ENCODE measurements around the gene PLAC1.
A peak's percentile ranks its signal among the peaks of the same experiment; 100 is the strongest.

Gene PLAC1

GRCh38 chrX:134604701-134605311 lies 53.5 kb downstream of the PLAC1 start:
- Histone ChIP-seq H3K4me3 (ENCODE audit: control insufficient read depth in 1 of 7, extremely low read depth in 1 of 7, insufficient read depth in 4 of 7, low read depth in 2 of 7, low read length in 6 of 7) (no peak overlapping the region), H3K4me1 (ENCODE audit: control extremely low read depth in 1 of 4, control insufficient read depth in 4 of 4, insufficient read depth in 4 of 4, low read length in 3 of 4) (peaks cover 0 to 2% (median 0%) of the 10 kb centered on the region in 4 experiments), H3K27ac (ENCODE audit: insufficient read depth in 1 of 2, low read depth in 1 of 2, low read length in 2 of 2, poor library complexity in 1 of 2, severe bottlenecking in 2 of 2) (no peak overlapping the region), H3K27me3 (replicated peaks in 2 of 5; ENCODE audit: control insufficient read depth in 4 of 5, insufficient read depth in 5 of 5, low read length in 4 of 5) (no peaks in the 10 kb centered on the region), H3K36me3 (ENCODE audit: control insufficient read depth in 4 of 4, insufficient read depth in 4 of 4, low read length in 3 of 4) (no peaks in the 10 kb centered on the region), H3K9me3 (ENCODE audit: control extremely low read depth in 1 of 5, control insufficient read depth in 4 of 5, insufficient read depth in 2 of 5, low read depth in 1 of 5, low read length in 4 of 5) (no peaks in the 10 kb centered on the region)
- 69% methylated on average over 4 of the region's 4 CpGs for WGBS (ENCODE audit: insufficient coverage)
- DNase-seq: no peak
- ChIA-PET POLR2A (no interaction called here), CTCF (interaction anchor here (1.3 kb wide), 2 partner anchors 16 to 156 kb away, joined by 3 to 4 read pairs; no protein-coding TSS in a partner anchor)

- Histone ChIP-seq H3K4me1 (ENCODE audit: control extremely low read depth in 1 of 4, control insufficient read depth in 4 of 4, insufficient read depth in 4 of 4, low read length in 3 of 4) (peaks cover 0 to 2% (median 0%) of the 10 kb centered on the region in 4 experiments), H3K27me3 (replicated peaks in 2 of 5; ENCODE audit: control insufficient read depth in 4 of 5, insufficient read depth in 5 of 5, low read length in 4 of 5) (no peaks in the 10 kb centered on the region), H3K27ac (ENCODE audit: insufficient read depth in 1 of 2, low read depth in 1 of 2, low read length in 2 of 2, poor library complexity in 1 of 2, severe bottlenecking in 2 of 2) (no peak overlapping the region), H3K9me3 (ENCODE audit: control extremely low read depth in 1 of 5, control insufficient read depth in 4 of 5, insufficient read depth in 2 of 5, low read depth in 1 of 5, low read length in 4 of 5) (no peaks in the 10 kb centered on the region), H3K36me3 (ENCODE audit: control insufficient read depth in 4 of 4, insufficient read depth in 4 of 4, low read length in 3 of 4) (no peaks in the 10 kb centered on the region), H3K4me3 (ENCODE audit: control insufficient read depth in 1 of 7, extremely low read depth in 1 of 7, insufficient read depth in 4 of 7, low read depth in 2 of 7, low read length in 6 of 7) (no peak overlapping the region)
- CTCF ChIA-PET: interaction anchor here (0.8 to 1.3 kb wide), 3 partner anchors 16 to 157 kb away, joined by 3 to 4 read pairs (median 3); no protein-coding TSS in a partner anchor
- POLR2A ChIA-PET: no interaction called here
- WGBS (ENCODE audit: insufficient coverage): no CpG with 5 or more reads among the region's 3 CpGs
- no peak for DNase-seq
Measured at GRCh38 chrX:134603806-134604700, 54.2 kb downstream of the PLAC1 start.

GRCh38 chrX:134602410-134602809 lies 55.9 kb downstream of the PLAC1 start:
- Histone ChIP-seq H3K4me1 (ENCODE audit: control extremely low read depth in 1 of 4, control insufficient read depth in 4 of 4, insufficient read depth in 4 of 4, low read length in 3 of 4) (peaks cover 0 to 2% (median 0%) of the 10 kb centered on the region in 4 experiments), H3K4me3 (ENCODE audit: control insufficient read depth in 1 of 7, extremely low read depth in 1 of 7, insufficient read depth in 4 of 7, low read depth in 2 of 7, low read length in 6 of 7) (no peak overlapping the region), H3K9me3 (ENCODE audit: control extremely low read depth in 1 of 5, control insufficient read depth in 4 of 5, insufficient read depth in 2 of 5, low read depth in 1 of 5, low read length in 4 of 5) (no peaks in the 10 kb centered on the region), H3K27ac (ENCODE audit: insufficient read depth in 1 of 2, low read depth in 1 of 2, low read length in 2 of 2, poor library complexity in 1 of 2, severe bottlenecking in 2 of 2) (no peak overlapping the region), H3K27me3 (replicated peaks in 2 of 5; ENCODE audit: control insufficient read depth in 4 of 5, insufficient read depth in 5 of 5, low read length in 4 of 5) (no peaks in the 10 kb centered on the region), H3K36me3 (ENCODE audit: control insufficient read depth in 4 of 4, insufficient read depth in 4 of 4, low read length in 3 of 4) (no peaks in the 10 kb centered on the region)
- ChIA-PET POLR2A (no interaction called here), CTCF (no interaction called here)
- no peak for DNase-seq

- Histone ChIP-seq H3K36me3 (ENCODE audit: control insufficient read depth in 4 of 4, insufficient read depth in 4 of 4, low read length in 3 of 4) (no peaks in the 10 kb centered on the region), H3K27me3 (replicated peaks in 2 of 5; ENCODE audit: control insufficient read depth in 4 of 5, insufficient read depth in 5 of 5, low read length in 4 of 5) (no peaks in the 10 kb centered on the region), H3K4me3 (ENCODE audit: control insufficient read depth in 1 of 7, extremely low read depth in 1 of 7, insufficient read depth in 4 of 7, low read depth in 2 of 7, low read length in 6 of 7) (no peak overlapping the region), H3K27ac (ENCODE audit: insufficient read depth in 1 of 2, low read depth in 1 of 2, low read length in 2 of 2, poor library complexity in 1 of 2, severe bottlenecking in 2 of 2) (no peak overlapping the region), H3K4me1 (ENCODE audit: control extremely low read depth in 1 of 4, control insufficient read depth in 4 of 4, insufficient read depth in 4 of 4, low read length in 3 of 4) (peaks cover 0 to 2% (median 0%) of the 10 kb centered on the region in 4 experiments), H3K9me3 (ENCODE audit: control extremely low read depth in 1 of 5, control insufficient read depth in 4 of 5, insufficient read depth in 2 of 5, low read depth in 1 of 5, low read length in 4 of 5) (no peaks in the 10 kb centered on the region)
- POLR2A ChIA-PET: interaction anchor here (0.7 kb wide), 1 partner anchor 10 kb away, joined by 3 read pairs; no protein-coding TSS in a partner anchor
- CTCF ChIA-PET: no interaction called here
- no CpG with 5 or more reads among the region's 1 CpG for WGBS (ENCODE audit: insufficient coverage)
- no peak for DNase-seq
Measured at GRCh38 chrX:134601240-134601765, 57.0 kb downstream of the PLAC1 start.

GRCh38 chrX:134600714-134601113 lies 57.6 kb downstream of the PLAC1 start:
- ChIA-PET POLR2A (no interaction called here), CTCF (no interaction called here)
- no peak overlapping the region for H3K4me3 ChIP-seq (ENCODE audit: control insufficient read depth in 1 of 7, extremely low read depth in 1 of 7, insufficient read depth in 4 of 7, low read depth in 2 of 7, low read length in 6 of 7)
- H3K4me1 ChIP-seq (ENCODE audit: control extremely low read depth in 1 of 4, control insufficient read depth in 4 of 4, insufficient read depth in 4 of 4, low read length in 3 of 4): peaks cover 0 to 2% (median 0%) of the 10 kb centered on the region in 4 experiments
- no peaks in the 10 kb centered on the region for H3K27me3 ChIP-seq (replicated peaks in 2 of 5; ENCODE audit: control insufficient read depth in 4 of 5, insufficient read depth in 5 of 5, low read length in 4 of 5)
- DNase-seq: peak in 2 of 3 donors; percentile 45 to 57
- H3K36me3 ChIP-seq (ENCODE audit: control insufficient read depth in 4 of 4, insufficient read depth in 4 of 4, low read length in 3 of 4): no peaks in the 10 kb centered on the region
- H3K9me3 ChIP-seq (ENCODE audit: control extremely low read depth in 1 of 5, control insufficient read depth in 4 of 5, insufficient read depth in 2 of 5, low read depth in 1 of 5, low read length in 4 of 5): no peaks in the 10 kb centered on the region
- WGBS (ENCODE audit: insufficient coverage): 40% methylated on average over 1 of the region's 2 CpGs
- no peak overlapping the region for H3K27ac ChIP-seq (ENCODE audit: insufficient read depth in 1 of 2, low read depth in 1 of 2, low read length in 2 of 2, poor library complexity in 1 of 2, severe bottlenecking in 2 of 2)

- no peak overlapping the region for H3K27ac ChIP-seq (ENCODE audit: insufficient read depth in 1 of 2, low read depth in 1 of 2, low read length in 2 of 2, poor library complexity in 1 of 2, severe bottlenecking in 2 of 2)
- no peaks in the 10 kb centered on the region for H3K27me3 ChIP-seq (replicated peaks in 2 of 5; ENCODE audit: control insufficient read depth in 4 of 5, insufficient read depth in 5 of 5, low read length in 4 of 5)
- H3K9me3 ChIP-seq (ENCODE audit: control extremely low read depth in 1 of 5, control insufficient read depth in 4 of 5, insufficient read depth in 2 of 5, low read depth in 1 of 5, low read length in 4 of 5): no peaks in the 10 kb centered on the region
- H3K4me1 ChIP-seq (ENCODE audit: control extremely low read depth in 1 of 4, control insufficient read depth in 4 of 4, insufficient read depth in 4 of 4, low read length in 3 of 4): peaks cover 0 to 2% (median 0%) of the 10 kb centered on the region in 4 experiments
- H3K4me3 ChIP-seq (ENCODE audit: control insufficient read depth in 1 of 7, extremely low read depth in 1 of 7, insufficient read depth in 4 of 7, low read depth in 2 of 7, low read length in 6 of 7): no peak overlapping the region
- POLR2A ChIA-PET: no interaction called here
- WGBS (ENCODE audit: insufficient coverage): 83% methylated on average over 1 of the region's 5 CpGs
- no peaks in the 10 kb centered on the region for H3K36me3 ChIP-seq (ENCODE audit: control insufficient read depth in 4 of 4, insufficient read depth in 4 of 4, low read length in 3 of 4)
- CTCF ChIA-PET: interaction anchor here (0.6 kb wide), 1 partner anchor 16 kb away, joined by 3 read pairs; no protein-coding TSS in a partner anchor
- DNase-seq: no peak
Measured at GRCh38 chrX:134599184-134599914, 58.9 kb downstream of the PLAC1 start.
